IPS-15b (cell line): ENCODE results near the gene ZC3H8.
A peak's percentile ranks its signal among the peaks of the same experiment; 100 is the strongest.
"Not testable (repeated sequence)": the region's sequence is repeated elsewhere in the genome, so short reads cannot be mapped to it uniquely, and the experiment has no call there.

Experiments used
- H3K27me3 ChIP-seq: one replicate; pipeline ENCODE4 v1.6.1; 2013; ENCODE audit warnings: low read length; ENCODE audit not compliant: control insufficient read depth, insufficient read depth
- H3K36me3 ChIP-seq: one replicate; pipeline ENCODE4 v1.6.1; 2013; ENCODE audit warnings: low read length; ENCODE audit not compliant: control insufficient read depth, insufficient read depth
- H3K4me1 ChIP-seq: one replicate; pipeline ENCODE4 v1.6.1; 2013; ENCODE audit warnings: mild to moderate bottlenecking, low read length; ENCODE audit not compliant: control insufficient read depth, insufficient read depth
- H3K4me3 ChIP-seq: one replicate; pipeline ENCODE4 v1.5.1; 2013; ENCODE audit warnings: low read depth, low read length
- H3K9ac ChIP-seq: one replicate; pipeline ENCODE4 v1.6.1; 2013; ENCODE audit warnings: low read depth, mild to moderate bottlenecking, low read length
- H3K9me3 ChIP-seq: one replicate; pipeline ENCODE4 v1.6.1; 2013; ENCODE audit warnings: mild to moderate bottlenecking, low read length; ENCODE audit not compliant: control insufficient read depth, insufficient read depth

The ZC3H8 gene

GRCh38 chr2:112254466-112255240, at the start of gene ZC3H8:
Gene ZC3H8 (minus strand): TSS chr2:112255042. CDS start chr2:112254981, 61 bp downstream.
- Histone ChIP-seq H3K4me1 (peaks cover 2% of the 10 kb centered on the region), H3K4me3 (peak within 1 kb of the TSS; percentile 45), H3K9me3 (no peaks in the 10 kb centered on the region), H3K27me3 (no peaks in the 10 kb centered on the region), H3K36me3 (no peaks in the 10 kb centered on the region), H3K9ac (peak within 1 kb of the TSS; percentile 47)

GRCh38 chr2:112304298-112304941, 49.6 kb upstream of the ZC3H8 start:
- H3K4me1 ChIP-seq = no peaks in the 10 kb centered on the region
- H3K4me3 ChIP-seq = no peak overlapping the region
- H3K36me3 ChIP-seq = no peaks in the 10 kb centered on the region
- no peaks in the 10 kb centered on the region for H3K9me3 ChIP-seq
- no peak overlapping the region for H3K9ac ChIP-seq
- no peaks in the 10 kb centered on the region for H3K27me3 ChIP-seq

DNA sequence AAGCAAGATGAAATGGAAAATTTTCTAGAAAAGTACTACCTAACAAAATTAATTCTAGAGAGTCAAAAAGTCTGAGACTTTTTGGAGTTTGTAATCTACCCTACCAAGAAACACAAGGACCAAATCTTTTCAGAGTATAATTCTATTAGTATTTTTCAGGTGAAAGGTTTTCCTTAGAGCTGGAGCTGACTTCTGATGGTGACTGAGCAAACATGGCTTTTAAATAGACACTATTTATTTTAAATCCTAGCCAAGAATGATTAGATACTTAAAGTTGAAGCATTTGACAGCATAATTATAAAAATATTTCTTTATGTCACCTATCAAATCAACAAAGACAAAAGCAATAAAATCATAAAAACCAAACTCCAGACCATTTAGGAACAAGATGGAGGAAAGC, 47.1 kb upstream of the ZC3H8 start:
- H3K4me1 ChIP-seq = no peaks in the 10 kb centered on the region
- H3K9me3 ChIP-seq = no peaks in the 10 kb centered on the region
- H3K4me3 ChIP-seq = no peak overlapping the region
- no peak overlapping the region for H3K9ac ChIP-seq
- H3K36me3 ChIP-seq = no peaks in the 10 kb centered on the region
- H3K27me3 ChIP-seq = no peaks in the 10 kb centered on the region

DNA sequence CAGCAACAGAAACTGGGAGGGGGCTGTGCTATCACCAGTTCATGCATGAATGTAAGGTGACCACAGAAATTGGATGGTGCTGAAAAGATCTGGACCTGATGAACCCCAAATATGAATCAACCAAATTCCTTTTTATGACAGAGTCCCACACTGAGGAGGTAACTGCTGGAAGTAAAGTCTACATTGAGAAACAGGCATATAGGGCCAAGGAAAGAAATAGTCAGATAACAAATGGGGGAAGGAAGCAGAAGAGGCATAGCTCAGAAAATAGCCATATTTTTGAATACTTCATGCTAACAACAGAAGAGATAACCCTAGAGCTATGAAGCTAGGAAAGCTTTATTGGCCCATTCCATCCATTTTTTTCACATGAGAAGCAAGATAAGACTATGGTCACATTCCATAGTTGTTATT, 46.3 kb upstream of the ZC3H8 start:
- H3K4me3 ChIP-seq = no peak overlapping the region
- no peaks in the 10 kb centered on the region for H3K9me3 ChIP-seq
- no peak overlapping the region for H3K9ac ChIP-seq
- no peaks in the 10 kb centered on the region for H3K4me1 ChIP-seq
- H3K36me3 ChIP-seq = no peaks in the 10 kb centered on the region
- no peaks in the 10 kb centered on the region for H3K27me3 ChIP-seq

DNA sequence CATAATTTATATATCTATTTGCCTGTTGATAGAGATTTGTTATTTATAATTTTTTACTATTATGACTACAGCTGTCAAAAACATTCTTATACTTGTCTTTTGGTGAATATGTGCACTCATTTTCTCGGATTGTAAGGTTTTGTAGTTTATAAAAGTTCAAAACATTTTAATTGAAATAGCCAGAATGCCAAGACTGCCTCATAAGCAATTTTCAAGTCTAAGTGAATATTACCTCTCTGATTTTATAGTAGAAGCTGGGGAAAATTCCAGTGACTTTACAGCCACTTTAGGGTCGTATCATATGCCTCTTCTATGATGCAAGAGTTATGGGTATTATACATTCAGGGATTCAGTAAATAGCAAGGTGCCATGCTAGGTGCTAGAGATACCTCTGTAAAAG, 41.6 kb upstream of the ZC3H8 start:
- H3K9ac ChIP-seq = no peak overlapping the region
- no peaks in the 10 kb centered on the region for H3K4me1 ChIP-seq
- H3K27me3 ChIP-seq = no peaks in the 10 kb centered on the region
- H3K4me3 ChIP-seq = no peak overlapping the region
- no peaks in the 10 kb centered on the region for H3K36me3 ChIP-seq
- no peaks in the 10 kb centered on the region for H3K9me3 ChIP-seq

DNA sequence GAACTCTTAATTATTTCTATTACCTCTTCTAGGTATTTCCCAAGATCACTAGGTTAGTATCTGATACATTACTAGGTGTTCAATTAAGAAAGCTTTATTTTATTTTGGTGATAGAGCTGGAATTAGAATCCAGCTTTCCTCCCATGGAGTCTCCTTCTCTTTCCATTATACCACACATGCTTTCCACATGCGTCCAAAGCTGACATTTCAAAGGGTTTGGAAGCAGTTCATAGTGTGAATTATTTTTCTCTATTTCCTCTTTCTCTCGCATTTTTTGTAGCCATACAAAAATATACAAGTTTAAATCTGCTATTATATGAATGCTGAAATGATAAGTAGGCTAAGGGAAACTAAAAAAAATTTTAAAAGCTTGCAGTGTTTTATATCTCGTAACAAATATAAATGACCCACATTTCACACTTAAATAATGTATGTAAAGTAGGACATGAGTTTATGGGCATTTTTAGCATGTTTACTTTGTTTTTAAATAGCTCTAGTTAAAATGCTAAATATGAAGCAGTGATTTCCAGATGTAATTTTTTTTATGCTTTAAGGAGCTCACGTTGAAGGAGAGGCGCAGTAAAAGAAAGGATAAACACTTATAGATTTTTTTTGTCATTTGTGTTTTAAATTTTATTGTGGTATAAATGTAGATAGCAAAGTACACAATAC, 40.7 kb upstream of the ZC3H8 start:
- Histone ChIP-seq H3K27me3 (no peaks in the 10 kb centered on the region), H3K4me1 (no peaks in the 10 kb centered on the region), H3K9me3 (no peaks in the 10 kb centered on the region), H3K9ac (no peak overlapping the region), H3K4me3 (no peak overlapping the region), H3K36me3 (no peaks in the 10 kb centered on the region)

GRCh38 chr2:112293636-112294401, 39.0 kb upstream of the ZC3H8 start:
- H3K27me3 ChIP-seq = no peaks in the 10 kb centered on the region
- H3K4me3 ChIP-seq = no peak overlapping the region

GRCh38 chr2:112290648-112291047, 35.8 kb upstream of the ZC3H8 start:
- Histone ChIP-seq H3K36me3 (no peaks in the 10 kb centered on the region), H3K27me3 (no peaks in the 10 kb centered on the region), H3K4me3 (no peak overlapping the region), H3K9ac (no peak overlapping the region), H3K9me3 (no peaks in the 10 kb centered on the region), H3K4me1 (no peaks in the 10 kb centered on the region)

More at GRCh38 chr2:112293636-112294401, 39.0 kb upstream of the ZC3H8 start:
- H3K36me3 ChIP-seq = no peaks in the 10 kb centered on the region
- no peak overlapping the region for H3K9ac ChIP-seq
- no peaks in the 10 kb centered on the region for H3K4me1 ChIP-seq
- H3K9me3 ChIP-seq = no peaks in the 10 kb centered on the region

DNA sequence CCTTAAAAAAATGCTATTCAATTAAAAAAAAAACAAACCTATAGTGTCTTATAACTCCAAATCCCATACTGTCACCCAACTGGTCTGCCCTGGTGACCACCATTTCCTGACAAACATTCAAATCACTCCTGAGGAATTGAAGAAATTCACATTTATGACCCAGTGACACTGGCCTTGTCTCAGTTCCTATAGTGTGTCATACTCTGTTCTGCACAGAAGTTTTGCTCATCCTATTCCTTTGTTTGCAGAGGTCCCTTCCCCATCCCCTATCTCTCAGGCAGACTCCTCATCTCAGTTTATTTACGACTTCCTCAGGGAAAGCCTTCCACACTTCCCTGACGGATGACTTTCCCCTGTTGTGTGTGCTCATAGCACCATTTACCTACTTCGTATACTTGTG, 35.2 kb upstream of the ZC3H8 start:
- Histone ChIP-seq H3K27me3 (no peaks in the 10 kb centered on the region), H3K4me1 (no peaks in the 10 kb centered on the region), H3K9me3 (no peaks in the 10 kb centered on the region), H3K36me3 (no peaks in the 10 kb centered on the region), H3K4me3 (no peak overlapping the region), H3K9ac (no peak overlapping the region)

DNA sequence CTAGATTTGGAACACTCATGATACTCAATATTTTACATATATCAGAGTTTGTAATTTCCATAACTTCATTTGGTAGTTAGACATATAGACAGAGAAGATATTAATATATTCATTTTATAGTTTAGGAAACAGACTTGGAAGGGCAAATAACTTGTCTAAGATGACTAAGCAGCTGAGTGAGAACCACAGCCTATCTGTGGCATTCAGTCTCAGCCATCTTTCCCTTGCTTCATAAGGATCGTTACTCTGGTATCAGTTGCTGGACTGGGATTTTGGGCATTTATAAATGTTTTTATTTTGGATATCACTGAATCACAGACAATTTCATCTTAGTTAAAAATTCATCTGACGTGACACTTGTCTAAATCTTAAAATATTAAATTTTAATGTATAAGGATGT, 28.7 kb upstream of the ZC3H8 start:
- not testable (repeated sequence) for H3K9me3 ChIP-seq, H3K9ac ChIP-seq, H3K27me3 ChIP-seq, H3K4me3 ChIP-seq, H3K4me1 ChIP-seq, H3K36me3 ChIP-seq

- H3K27me3 ChIP-seq, H3K36me3 ChIP-seq, H3K4me1 ChIP-seq, H3K9ac ChIP-seq, H3K9me3 ChIP-seq, H3K4me3 ChIP-seq: not testable (repeated sequence)
These were observed 27.2 kb upstream of the ZC3H8 start for GRCh38 chr2:112282066-112282465.
